CD4-positive, alpha-beta T cell treated with Interleukin-6 at 100 ng/mL for 8 hours (primary cell): ENCODE data around the gene METTL13.

ENCODE experiments used
- DNase-seq: peaks from one replicate; pipeline ENCODE4 v3.0.0-alpha.2; 2020; ENCODE audit warnings: mixed read lengths, low spot score

Gene METTL13, protein sequence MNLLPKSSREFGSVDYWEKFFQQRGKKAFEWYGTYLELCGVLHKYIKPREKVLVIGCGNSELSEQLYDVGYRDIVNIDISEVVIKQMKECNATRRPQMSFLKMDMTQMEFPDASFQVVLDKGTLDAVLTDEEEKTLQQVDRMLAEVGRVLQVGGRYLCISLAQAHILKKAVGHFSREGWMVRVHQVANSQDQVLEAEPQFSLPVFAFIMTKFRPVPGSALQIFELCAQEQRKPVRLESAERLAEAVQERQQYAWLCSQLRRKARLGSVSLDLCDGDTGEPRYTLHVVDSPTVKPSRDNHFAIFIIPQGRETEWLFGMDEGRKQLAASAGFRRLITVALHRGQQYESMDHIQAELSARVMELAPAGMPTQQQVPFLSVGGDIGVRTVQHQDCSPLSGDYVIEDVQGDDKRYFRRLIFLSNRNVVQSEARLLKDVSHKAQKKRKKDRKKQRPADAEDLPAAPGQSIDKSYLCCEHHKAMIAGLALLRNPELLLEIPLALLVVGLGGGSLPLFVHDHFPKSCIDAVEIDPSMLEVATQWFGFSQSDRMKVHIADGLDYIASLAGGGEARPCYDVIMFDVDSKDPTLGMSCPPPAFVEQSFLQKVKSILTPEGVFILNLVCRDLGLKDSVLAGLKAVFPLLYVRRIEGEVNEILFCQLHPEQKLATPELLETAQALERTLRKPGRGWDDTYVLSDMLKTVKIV

GRCh38 chr1:171781176-171781875, at the start of gene METTL13:
Gene METTL13 (plus strand): TSS chr1:171781660. CDS start chr1:171781968, 308 bp downstream.
- peak; percentile 99 for DNase-seq

GRCh38 chr1:171736196-171736595, 45.3 kb upstream of the METTL13 start:
- no peak for DNase-seq

DNA sequence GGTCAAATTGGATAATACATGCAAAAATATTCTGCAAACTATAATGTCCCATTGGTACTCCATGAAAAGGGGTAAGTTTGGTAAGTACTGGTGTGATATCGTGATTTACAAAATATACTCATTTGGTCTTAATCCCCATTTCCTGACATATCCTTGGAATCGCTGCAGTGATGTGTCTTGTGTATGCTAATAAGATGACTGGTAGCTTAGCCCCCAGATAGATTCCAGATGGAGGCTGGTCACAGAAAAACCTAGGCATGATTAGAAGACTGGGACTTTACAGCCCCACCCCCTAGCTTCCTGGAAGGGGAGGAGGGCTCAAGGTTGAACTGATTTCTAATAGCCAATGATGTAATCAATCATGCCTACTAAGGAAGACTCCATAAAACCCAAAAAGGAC, 42.5 kb upstream of the METTL13 start:
- DNase-seq: no peak

DNA sequence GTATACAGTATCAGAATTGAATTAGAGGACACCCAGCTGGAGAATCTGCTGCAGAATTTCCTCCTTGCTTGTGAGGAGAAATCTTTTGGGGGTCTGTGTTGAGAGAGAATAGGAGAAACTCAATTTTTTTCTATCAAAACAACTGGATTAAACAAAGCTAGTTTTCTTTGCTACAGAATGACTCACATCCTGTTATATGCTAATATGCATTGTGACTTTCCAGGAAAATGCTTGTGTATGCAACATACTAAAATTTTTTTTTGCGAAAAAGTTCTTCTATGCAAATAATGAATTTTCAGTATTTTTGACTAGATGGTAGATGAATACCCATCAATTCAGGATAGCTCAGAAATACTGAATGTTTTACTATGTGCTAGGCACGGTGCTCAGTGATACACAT, 41.8 kb upstream of the METTL13 start:
- DNase-seq: no peak

- no peak for DNase-seq
Observed at GRCh38 chr1:171740356-171740863, 41.0 kb upstream of the METTL13 start.

DNA sequence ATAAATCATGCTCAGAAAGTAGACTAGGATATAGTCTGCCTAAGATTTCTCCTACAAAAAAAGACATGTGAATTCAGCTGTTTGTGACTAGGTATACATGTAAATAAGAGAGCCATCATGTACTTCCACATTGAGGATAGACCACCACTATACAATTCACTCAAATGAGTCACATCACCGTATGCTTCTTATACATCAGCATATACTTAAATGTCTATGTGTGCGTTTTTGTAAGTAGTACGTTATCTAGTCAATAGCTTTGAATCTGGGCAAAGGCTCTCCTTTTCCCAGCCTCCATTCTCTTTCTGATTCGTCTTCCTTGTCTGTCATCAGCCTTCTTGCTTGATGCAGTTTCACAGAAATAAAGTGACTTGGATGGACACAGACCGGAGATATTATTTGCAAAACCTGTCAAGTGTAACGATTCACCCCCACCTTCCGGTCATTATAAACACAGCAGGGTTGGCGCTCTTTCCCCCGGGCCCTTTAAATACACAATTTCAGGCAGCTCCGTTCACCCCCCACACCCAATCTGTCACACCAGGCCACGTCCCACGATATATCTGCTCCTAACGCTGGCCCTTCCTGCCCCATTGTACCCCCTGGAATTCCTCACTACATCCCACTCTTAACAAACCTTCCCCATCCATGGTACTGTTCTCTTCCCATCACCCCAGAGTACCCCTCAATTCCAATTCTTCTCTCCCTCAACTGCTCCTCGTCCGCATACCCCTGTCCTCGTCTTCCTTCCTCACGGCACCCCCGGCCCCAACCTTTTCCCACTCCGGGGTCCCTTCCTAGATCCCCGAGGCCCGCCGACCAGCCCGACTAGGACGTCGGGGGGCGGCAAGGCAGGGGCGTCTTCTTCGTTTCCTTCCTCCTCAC, 40.2 kb upstream of the METTL13 start:
- DNase-seq: peak; percentile 24

DNA sequence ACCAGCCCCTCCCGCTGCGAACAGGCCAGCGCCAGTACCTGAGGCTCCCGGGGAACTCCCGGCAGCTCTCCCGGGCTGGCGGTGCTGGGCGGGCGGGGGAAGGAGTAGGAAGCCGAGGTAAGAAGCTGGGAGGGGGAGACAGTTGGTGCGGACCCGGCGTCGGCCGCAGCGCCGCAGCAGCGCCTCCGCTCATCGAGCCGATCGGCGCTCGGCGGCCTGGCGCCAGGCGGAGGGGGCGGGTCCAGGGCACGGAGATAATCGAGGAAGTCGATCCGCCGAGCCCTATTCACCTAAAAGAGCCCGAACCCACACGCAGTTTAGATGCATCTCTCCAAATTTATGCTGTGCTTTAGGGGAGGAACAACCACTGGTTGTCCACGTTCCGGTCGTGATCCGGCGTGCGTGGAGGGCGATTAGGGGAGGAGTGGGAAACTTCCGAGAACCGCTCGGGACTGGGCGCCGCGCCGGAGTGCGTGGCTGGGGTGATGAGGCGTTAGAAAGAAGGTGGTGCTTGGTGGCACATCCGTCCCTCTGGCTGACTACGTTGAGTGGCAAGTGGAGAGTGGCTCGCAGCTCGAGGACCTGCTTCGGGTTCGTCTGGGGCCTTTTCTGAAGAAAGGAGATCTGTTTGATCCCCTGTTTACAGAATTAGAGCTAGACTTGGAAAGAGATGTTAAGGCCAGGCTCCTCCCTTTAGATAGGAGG, 39.4 kb upstream of the METTL13 start, which contains the start of gene VAMP4:
Gene VAMP4, minus strand, starts transcription at position 194 of the 705 bp plus-strand sequence. CDS start 3,651 bp downstream, outside the sequence.
- peak; percentile 78 for DNase-seq

DNA sequence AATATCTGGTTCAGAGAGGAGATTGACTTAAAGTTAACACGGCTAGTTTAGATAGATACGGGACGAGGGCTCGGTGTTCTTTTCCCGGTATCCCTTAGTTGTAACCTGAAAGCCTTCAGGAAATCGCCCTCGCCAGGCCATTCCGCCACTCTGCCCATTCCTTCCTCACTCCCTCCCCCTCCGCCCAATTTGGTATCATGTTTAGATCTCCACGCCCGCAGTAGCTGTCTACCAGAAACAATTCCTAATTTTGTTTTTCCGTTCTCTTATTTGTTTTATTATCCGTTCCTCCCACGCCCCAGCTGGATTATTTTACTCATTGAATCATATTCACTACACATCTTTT, 38.9 kb upstream of the METTL13 start:
- no peak for DNase-seq

GRCh38 chr1:171743081-171743870, 38.2 kb upstream of the METTL13 start:
- no peak for DNase-seq

GRCh38 chr1:171744986-171745385, 36.5 kb upstream of the METTL13 start:
- no peak for DNase-seq

GRCh38 chr1:171748651-171749050, 32.8 kb upstream of the METTL13 start:
- no peak for DNase-seq

- no peak for DNase-seq
Observed at GRCh38 chr1:171751221-171751620, 30.2 kb upstream of the METTL13 start.

- no peak for DNase-seq
Observed at GRCh38 chr1:171753182-171753581, 28.3 kb upstream of the METTL13 start.

- DNase-seq: no peak
Observed at GRCh38 chr1:171753685-171754352, 27.6 kb upstream of the METTL13 start.

DNA sequence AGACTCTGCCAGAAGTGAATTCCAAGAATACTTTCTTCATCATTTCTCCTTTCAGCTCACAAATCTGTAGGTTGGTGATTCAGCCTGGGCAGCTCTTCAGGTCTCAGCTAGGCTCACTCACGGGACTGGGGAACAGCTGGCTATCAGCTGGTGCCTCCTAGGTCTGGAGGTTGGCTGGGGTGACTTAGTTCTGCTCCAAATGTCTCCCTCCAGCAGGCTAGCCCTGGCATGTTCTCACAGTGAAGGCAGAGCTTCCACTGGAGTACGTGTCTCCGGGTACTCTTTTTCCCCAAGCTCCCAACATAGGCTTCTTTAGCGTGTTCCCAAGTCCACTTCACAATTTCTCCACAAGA, 27.1 kb upstream of the METTL13 start:
- no peak for DNase-seq

DNA sequence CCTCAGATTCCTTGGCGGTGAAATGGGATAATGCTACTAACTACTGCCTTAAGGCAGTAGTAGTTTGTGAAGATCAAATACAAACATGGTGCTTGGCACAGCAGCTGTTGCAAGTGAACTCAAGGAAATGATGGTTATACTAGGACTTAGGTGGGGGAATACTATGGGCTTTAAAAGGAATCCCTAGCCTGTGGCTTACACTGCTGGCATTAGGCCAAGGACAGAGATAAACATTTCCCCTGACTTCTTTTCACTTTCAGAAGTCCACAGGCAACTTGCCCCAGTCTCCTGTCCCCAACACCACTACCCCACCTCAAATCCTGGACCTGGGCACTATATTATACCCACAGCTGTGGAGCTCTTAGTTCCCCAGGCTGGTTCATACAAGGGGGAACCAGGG, 26.5 kb upstream of the METTL13 start:
- no peak for DNase-seq

- no peak for DNase-seq
Observed at GRCh38 chr1:171756856-171757255, 24.6 kb upstream of the METTL13 start.

- DNase-seq: no peak
Observed at GRCh38 chr1:171758011-171758410, 23.4 kb upstream of the METTL13 start.

DNA sequence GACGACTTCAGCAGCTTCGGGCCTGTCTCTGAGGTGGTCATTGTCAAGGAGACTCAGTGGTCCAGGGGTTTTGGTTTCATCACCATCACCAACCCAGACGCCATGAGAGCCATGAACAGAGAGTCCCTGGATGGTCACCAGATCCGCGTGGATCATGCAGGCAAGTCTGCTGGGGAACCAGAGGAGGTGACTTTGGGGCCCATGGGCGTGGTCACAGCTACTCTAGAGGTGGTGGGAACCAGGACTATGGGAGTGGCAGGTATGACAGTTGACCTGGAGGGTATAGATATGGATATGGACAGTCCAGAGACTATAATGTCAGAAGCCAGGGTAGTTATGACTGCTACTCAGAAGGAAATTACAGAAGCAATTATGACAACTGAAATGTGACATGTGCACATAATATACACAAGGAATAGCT, 19.3 kb upstream of the METTL13 start:
- DNase-seq: no peak

DNA sequence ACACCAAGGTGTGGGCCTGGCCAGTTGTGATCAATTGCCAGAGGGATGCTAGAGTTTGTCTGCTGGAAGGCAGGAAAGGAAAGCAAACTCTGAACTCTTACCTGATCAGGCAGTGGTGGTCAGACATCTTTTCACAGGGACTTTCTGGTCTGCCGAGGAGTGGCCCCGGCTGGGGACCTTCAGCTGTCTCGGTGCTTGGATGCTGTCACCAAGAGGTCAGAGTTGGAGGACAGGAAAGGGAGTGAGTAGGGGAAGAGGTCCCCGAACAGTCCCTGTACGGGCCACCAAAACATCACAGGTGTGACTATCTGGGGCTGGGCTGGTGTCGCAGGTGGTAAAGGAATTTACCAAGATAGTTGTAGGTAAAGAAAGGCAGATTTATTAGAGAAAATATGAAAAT, 17.7 kb upstream of the METTL13 start:
- DNase-seq: no peak
